ENCODE measurements around the gene AGK.

DNA sequence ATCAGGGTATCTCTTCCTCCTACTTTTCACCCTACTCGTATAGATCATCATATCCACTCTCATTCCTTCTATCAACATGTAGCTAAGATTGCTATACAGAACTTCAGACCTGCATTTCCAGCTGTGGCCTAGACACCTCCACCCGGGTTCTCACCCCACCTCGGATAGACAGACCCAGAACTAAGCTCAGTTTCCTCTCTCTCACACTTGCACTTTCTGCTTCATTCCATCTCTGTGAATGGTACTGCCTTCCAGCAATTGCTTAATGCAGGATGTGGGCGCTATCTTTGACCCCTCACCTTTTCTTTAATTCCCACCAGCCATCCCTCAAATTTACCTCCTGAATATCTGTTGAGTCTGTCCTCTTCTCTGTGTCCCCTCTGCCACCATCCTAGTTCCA is 35.7 kb downstream of the AGK start:
- TF ChIP-seq EZH2phosphoT487 (IDR thresholded peaks at IDR 0.05; ENCODE audit: insufficient read depth, low read depth), result no peak
- TF ChIP-seq EZH2 (IDR thresholded peaks at IDR 0.05; ENCODE audit: insufficient read depth, poor library complexity, severe bottlenecking), result no peak
